HG02571 (cell line): ENCODE data around the gene PRR36.

Experiments
- ATAC-seq: cut with Tn5 transposase; IDR thresholded peaks from one replicate; pipeline ENCODE4 v1.9.1; 2021; ENCODE audit warnings: mild to moderate bottlenecking, moderate library complexity; ENCODE audit not compliant: unreplicated experiment

The PRR36 gene

GRCh38 chr19:7913652-7914051 lies 39.5 kb upstream of the PRR36 start:
- no peak for ATAC-seq

- ATAC-seq = no peak
These were observed 38.7 kb upstream of the PRR36 start for GRCh38 chr19:7912697-7913564.

GRCh38 chr19:7912144-7912696 lies 38.0 kb upstream of the PRR36 start:
- ATAC-seq = no peak

- no peak for ATAC-seq
These were observed 37.4 kb upstream of the PRR36 start for GRCh38 chr19:7911508-7912143.

- no peak for ATAC-seq
These were observed 36.4 kb upstream of the PRR36 start for GRCh38 chr19:7910321-7911161.

GRCh38 chr19:7909471-7910067 lies 35.4 kb upstream of the PRR36 start:
- ATAC-seq = no peak

- ATAC-seq = no peak
These were observed 34.7 kb upstream of the PRR36 start for GRCh38 chr19:7908742-7909461.

GRCh38 chr19:7908078-7908699 lies 34.0 kb upstream of the PRR36 start:
- ATAC-seq = no peak

GRCh38 chr19:7907544-7907943 lies 33.4 kb upstream of the PRR36 start:
- no peak for ATAC-seq

GRCh38 chr19:7907122-7907521 lies 32.9 kb upstream of the PRR36 start:
- ATAC-seq = no peak

GRCh38 chr19:7905859-7906258 lies 31.7 kb upstream of the PRR36 start:
- no peak for ATAC-seq

- no peak for ATAC-seq
These were observed 31.1 kb upstream of the PRR36 start for GRCh38 chr19:7905268-7905667.

- ATAC-seq = peak; percentile 29
These were observed 30.2 kb upstream of the PRR36 start for GRCh38 chr19:7904074-7905020.

- peak; percentile 77 for ATAC-seq
These were observed 29.3 kb upstream of the PRR36 start, which contains the start of gene MAP2K7 for GRCh38 chr19:7903244-7904073. Gene MAP2K7, plus strand, starts transcription at chr19:7903877. Its CDS starts 68 bp downstream, at chr19:7903945.

GRCh38 chr19:7902796-7903243 lies 28.6 kb upstream of the PRR36 start:
- ATAC-seq = no peak

GRCh38 chr19:7901337-7901736 lies 27.1 kb upstream of the PRR36 start:
- ATAC-seq = no peak

GRCh38 chr19:7900931-7901330 lies 26.7 kb upstream of the PRR36 start:
- no peak for ATAC-seq
